Brain microvascular endothelial cell (primary cell): ENCODE results near the gene WHAMM.

Source experiments
- DNase-seq: peaks from one replicate; pipeline ENCODE4 v3.0.0-alpha.2; 2020
- H3K27ac ChIP-seq: fragments of 250-450 bp; sonication (Bioruptor Pico); 2 replicates; pipeline ENCODE4 v1.5.1; 2020; ENCODE audit warnings: mild to moderate bottlenecking, moderate library complexity
- H3K27me3 ChIP-seq: fragments of 250-450 bp; sonication (Bioruptor Pico); replicated peaks from 2 replicates; pipeline ENCODE4 v1.5.1; 2020; ENCODE audit warnings: mild to moderate bottlenecking
- H3K36me3 ChIP-seq: fragments of 250-450 bp; sonication (Bioruptor Pico); replicated peaks from 2 replicates; pipeline ENCODE4 v1.5.1; 2020; ENCODE audit warnings: mild to moderate bottlenecking
- H3K4me3 ChIP-seq: 2 replicates; pipeline ENCODE4 v1.5.1; 2011; ENCODE audit warnings: low read depth, mild to moderate bottlenecking, control low read depth, low read length, moderate library complexity
- CTCF ChIP-seq: IDR thresholded peaks from 2 replicates; pipeline ENCODE4 v1.5.1; 2011; ENCODE audit warnings: low read depth, mild to moderate bottlenecking, moderate library complexity, low read length, control low read depth, inconsistent platforms; ENCODE audit errors: missing control alignments
- in situ Hi-C: cut with HindIII; loops from 2 replicates; pipeline ENCODE4 v1.10.0; 2017; ENCODE audit warnings: low sequenced_read_pairs, low pct_ligation_motif_present

WHAMM gene

GRCh38 chr15:82804575-82804949 lies 4.9 kb upstream of the WHAMM start:
- in situ Hi-C loops, result no loop called here
- Histone ChIP-seq H3K27ac (no peak overlapping the region), H3K27me3 (no peaks in the 10 kb centered on the region), H3K36me3 (no peaks in the 10 kb centered on the region), H3K4me3 (no peak overlapping the region)
- no peak for DNase-seq
- no peak for TF ChIP-seq CTCF

GRCh38 chr15:82805994-82806406 lies 3.4 kb upstream of the WHAMM start, which contains the start of gene FSD2:
Gene FSD2, minus strand, starts transcription at chr15:82806069. Its CDS starts 18,679 bp downstream, at chr15:82787390.
- in situ Hi-C loops, result no loop called here
- Histone ChIP-seq H3K27ac (no peak within 1 kb of the TSS), H3K27me3 (no peaks in the 10 kb centered on the region), H3K4me3 (no peak within 1 kb of the TSS), H3K36me3 (no peaks in the 10 kb centered on the region)
- no peak for DNase-seq
- TF ChIP-seq CTCF, result no peak

GRCh38 chr15:82807920-82808633 lies 1.4 kb upstream of the WHAMM start:
- no peak for DNase-seq
- peaks cover 2% of the 10 kb centered on the region for H3K36me3 ChIP-seq
- H3K27ac ChIP-seq, result no peak overlapping the region
- H3K27me3 ChIP-seq, result no peaks in the 10 kb centered on the region
- in situ Hi-C loops, result no loop called here
- TF ChIP-seq CTCF, result no peak
- H3K4me3 ChIP-seq, result no peak overlapping the region

- no peak for TF ChIP-seq CTCF
- no peak overlapping the region for H3K27ac ChIP-seq
- peaks cover 4% of the 10 kb centered on the region for H3K36me3 ChIP-seq
- no peak overlapping the region for H3K4me3 ChIP-seq
- in situ Hi-C loops, result no loop called here
- no peaks in the 10 kb centered on the region for H3K27me3 ChIP-seq
- no peak for DNase-seq
Observed at GRCh38 chr15:82808634-82809041, 790 bp upstream of the WHAMM start.

- TF ChIP-seq CTCF, result no peak
- no peaks in the 10 kb centered on the region for H3K27me3 ChIP-seq
- DNase-seq, result no peak
- H3K4me3 ChIP-seq, result peak overlapping the region; percentile 87
- peak overlapping the region; percentile 95 for H3K27ac ChIP-seq
- in situ Hi-C loops, result no loop called here
- H3K36me3 ChIP-seq, result peaks cover 9% of the 10 kb centered on the region
Observed at GRCh38 chr15:82810061-82810889, 847 bp downstream of the WHAMM start.
